Measurements from ENCODE around the gene ATAD3C.
"Not testable (repeated sequence)": the region's sequence is repeated elsewhere in the genome, so short reads cannot be mapped to it uniquely, and the experiment has no call there.

The ATAD3C gene

DNA sequence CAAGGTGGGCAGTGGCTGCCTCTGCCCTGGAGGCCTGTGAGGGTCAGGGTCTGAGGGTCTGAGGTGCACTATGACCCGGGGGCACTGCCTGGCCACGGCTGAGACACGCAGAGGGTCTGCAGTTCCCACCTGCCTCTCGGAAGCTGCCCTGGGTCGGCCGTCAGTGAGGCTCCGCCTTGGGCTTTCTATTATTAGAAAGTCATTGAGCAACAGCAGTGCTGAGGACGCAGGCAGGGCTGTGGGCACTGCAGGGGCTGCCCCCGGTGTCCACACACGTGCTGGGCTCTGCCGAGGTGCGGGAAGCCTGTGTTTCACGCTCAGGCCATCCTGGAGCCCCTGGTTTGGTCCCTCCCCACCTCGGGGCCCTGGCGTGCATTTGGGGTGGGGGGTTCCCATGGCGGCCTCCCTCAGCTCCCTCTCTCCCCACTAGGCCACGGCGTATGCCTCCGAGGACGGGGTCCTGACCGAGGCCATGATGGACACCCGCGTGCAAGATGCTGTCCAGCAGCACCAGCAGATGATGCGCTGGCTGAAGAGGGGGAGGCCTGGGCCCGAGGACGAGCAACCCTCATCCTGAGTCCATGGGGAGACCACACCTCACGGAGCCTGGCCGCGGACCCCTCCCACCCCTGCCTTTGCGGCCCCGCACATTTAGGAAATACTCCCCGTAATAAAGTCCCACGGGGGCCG is 59.4 kb downstream of the ATAD3C start:
- DNase-seq (ENCODE audit: low spot score): not testable (repeated sequence)

DNA sequence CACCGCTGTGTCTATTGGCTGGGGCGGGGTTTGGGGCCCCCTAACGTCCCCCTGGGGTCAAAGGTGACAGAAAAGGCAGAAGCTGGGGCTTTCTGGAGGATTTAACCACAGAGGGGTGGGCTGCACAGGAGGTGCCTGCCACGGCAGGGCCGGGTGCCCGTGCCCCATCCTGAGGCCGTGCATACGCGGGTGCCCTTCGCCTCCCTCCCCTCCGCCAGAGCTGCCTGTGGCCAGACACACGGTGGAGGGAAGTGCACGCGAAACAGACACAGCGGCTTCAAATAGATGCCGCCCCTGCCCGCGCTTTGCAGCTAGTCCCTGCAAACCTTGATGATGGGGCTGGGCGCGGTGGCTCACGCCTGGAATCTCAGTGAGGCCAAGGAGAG is 60.0 kb downstream of the ATAD3C start:
- DNase-seq (ENCODE audit: low spot score): not testable (repeated sequence)

DNA sequence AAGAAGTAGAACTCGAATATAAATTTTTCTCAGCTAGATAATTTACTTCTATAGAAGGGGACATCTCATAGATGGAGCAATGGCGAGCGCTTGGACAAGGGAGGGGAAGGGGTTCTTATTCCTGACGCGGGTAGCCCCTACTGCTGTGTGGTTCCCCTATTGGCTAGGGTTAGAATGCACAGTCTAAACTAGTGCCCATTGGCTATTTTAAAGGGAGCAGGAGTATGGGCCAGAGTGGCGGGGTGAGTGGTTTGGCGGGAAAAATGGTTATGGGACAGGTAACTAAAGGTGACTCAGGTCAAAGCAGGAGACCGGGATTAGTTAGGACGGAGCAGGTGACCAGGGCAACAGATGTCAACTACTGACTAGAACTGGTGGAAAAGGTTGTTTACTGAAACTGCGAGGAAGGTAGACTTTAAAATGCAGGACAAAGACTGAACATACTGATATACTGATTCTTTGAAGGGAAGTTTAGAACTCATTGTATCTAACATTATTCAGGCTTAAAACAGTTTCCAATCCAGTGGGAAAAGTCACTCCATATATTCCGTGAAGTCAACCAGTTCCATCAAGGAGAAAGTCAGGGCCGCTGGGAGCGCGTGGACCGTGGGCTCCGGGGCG is 61.5 kb downstream of the ATAD3C start:
- peak; percentile 73 for DNase-seq (ENCODE audit: low spot score)

DNA sequence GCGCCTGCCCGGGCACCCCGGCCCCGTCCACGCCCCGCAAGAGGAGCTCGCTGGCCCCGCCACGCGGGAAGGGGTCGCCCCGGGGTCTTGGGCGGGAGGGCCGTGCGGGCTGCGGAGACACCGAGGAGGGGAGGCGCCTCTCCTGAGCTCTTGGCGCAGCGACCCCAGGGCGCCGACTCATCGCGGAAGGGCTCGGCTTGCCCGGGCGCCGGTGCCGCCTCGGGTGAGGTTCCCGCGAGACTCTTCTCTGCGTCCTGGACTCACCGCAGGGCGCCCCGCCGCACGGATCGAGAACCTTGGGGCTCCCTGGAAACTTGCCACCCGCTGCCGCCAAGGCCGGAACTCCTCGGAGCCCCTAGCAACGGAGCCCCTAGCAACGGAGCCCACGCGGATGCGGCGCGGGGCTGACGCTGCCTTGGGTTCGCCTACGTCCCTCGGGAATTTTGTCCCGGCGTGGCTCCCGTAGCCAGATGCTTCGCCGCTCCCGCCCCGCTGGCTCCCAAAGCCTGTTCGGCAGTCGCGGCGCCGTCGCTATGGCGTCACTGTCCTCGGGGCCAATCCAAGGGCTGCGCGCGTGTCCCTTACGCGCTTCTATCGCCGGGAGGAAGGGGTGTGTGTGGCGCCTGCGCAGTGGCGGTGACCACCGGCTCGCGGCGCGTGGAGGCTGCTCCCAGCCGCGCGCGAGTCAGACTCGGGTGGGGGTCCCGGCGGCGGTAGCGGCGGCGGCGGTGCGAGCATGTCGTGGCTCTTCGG is 62.2 kb downstream of the ATAD3C start, which contains the start of gene ATAD3A:
TSS of gene ATAD3A (plus strand) at position 630 of the 753 bp plus-strand sequence. CDS start at position 737, 107 bp downstream.
- peak; percentile 98 for DNase-seq (ENCODE audit: low spot score)

DNA sequence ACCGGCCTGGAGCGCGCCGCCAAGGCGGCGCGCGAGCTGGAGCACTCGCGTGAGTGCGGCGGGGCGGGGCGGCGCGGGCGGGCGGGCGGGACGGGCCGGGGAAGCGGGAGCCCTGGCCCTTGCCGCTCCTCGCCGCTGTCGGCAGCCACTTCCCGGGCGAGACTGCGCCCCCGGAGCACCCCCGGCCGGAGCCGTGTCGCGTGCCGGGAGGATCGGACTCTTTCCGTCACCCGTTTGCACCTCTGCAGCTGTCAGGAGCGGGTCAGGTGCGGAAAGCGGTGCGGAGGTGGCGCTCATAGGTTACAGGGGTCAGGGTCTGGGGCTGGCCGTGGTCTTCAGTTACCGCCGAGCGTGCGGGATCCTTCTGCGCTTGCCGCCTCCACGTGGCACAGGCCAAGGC is 62.9 kb downstream of the ATAD3C start:
- DNase-seq (ENCODE audit: low spot score): peak; percentile 43

DNA sequence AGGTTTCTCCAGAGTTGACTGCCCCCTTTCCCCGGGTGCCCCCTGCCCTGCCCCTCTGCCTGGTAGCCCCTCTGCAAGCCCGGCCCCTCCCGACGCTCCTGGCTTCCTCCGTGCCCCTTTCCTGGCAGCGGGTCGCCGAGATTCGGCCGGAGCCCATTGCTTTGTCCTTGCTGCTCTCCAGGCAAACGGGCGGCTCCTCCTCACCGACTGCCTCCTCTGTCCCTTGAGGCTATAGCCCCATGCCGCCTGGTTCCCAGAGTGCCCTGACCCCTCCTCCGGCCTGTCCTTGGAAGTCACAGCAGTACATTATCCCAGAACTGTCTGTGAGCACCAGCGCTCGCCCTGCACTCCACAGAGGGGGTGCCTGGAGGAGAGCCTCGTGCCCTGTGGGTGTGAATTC is 64.2 kb downstream of the ATAD3C start:
- DNase-seq (ENCODE audit: low spot score): not testable (repeated sequence)

DNA sequence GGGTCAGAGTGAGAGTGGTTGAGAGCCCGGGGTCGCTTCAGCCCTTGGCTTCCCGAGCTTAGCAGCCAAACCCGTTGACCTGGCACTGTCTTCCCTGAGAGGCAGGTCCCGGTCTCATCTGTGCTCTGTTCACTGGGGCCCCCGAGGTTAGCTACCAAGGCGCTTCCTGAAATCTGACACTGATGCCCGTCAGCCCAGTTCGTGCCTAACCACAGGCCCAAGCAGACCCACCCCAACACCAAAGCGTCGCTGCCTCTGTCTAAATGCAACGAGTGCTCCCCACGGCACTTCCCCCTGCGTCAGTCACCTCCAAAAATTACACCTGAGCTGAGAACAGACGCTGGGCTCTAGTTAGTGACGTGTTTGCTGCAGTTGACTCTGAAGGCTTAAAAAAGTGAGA is 64.9 kb downstream of the ATAD3C start:
- DNase-seq (ENCODE audit: low spot score): not testable (repeated sequence)

DNA sequence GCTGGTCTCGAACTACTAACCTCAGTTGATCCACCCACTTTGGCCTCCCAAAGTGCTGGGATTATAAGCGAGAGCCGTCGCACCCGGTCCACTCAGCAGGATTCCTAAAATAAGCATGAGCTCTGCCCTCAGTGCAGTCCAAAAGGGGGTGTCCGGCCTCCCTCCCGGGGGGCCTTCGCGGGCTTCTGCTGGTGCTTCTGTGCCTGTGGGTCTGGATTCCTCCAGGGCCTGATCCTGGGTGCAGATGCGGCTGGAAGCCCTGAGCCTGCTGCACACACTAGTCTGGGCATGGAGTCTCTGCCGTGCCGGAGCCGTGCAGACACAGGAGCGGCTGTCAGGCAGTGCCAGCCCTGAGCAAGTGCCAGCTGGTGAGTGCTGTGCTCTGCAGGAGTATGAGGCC is 67.4 kb downstream of the ATAD3C start:
- not testable (repeated sequence) for DNase-seq (ENCODE audit: low spot score)

DNA sequence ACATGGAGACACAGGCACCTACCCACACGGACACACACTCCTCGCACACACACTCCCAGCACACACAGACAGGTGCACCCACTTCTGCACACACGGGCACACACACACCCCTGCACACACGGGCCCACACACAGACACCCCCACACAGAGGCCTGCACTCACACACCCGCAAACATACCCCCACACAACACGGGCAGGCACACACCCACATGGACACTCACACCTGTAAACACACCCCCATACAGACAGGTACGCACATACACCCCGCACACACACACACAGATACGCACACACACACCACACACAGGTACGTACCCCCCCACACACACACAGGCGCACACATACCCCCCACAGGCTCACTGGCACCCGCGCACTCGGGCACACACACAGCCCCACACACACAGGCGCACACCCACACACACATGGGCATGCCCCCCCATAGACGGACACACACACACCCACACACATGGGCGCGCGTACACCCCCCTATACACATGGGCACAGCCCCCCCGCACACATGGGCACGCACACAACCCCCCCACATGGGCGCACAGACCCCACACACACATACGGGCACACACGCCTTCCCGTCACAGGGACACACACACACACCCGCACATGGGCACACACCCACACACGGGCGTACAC is 68.6 kb downstream of the ATAD3C start:
- no peak for DNase-seq (ENCODE audit: low spot score)

DNA sequence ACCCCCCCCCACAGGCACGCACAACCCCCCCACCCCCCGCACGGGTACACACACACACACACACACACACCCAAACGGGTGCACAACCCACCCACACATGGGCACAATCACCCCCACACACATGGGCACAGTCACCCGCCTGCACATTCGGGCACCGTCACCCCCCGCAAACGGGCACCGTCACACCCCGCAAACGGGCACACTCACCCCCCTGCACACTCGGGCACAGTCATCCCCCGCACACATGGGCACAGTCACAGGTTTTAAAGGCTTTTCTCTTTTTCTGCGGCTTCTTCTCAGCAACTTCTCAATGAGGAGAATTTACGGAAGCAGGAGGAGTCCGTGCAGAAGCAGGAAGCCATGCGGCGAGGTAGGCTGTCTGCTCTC is 69.1 kb downstream of the ATAD3C start:
- DNase-seq (ENCODE audit: low spot score): not testable (repeated sequence)
